Measurements from ENCODE around the gene DPH5.

DPH5 gene

DNA sequence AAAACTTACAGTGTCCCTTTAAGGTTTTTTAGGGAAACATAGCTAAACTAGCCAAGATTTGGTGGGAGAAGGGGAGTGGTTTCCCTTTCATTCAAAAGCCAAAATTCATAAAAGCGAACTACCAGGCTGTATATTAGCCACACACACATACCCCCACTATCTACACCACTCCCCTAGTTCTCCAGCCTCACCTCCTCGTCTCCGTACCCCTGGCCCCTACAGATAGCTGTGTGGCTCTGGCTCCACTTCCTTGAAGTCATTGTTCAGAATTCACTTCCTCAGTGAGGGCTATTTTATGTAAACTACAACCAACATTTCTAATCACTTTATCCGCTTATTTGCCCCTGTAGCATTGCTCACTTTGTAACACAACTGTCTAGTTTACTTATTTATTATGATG lies 5.3 kb upstream of the DPH5 start:
- no peak for DNase-seq (ENCODE audit: low read depth in 2 of 2)

DNA sequence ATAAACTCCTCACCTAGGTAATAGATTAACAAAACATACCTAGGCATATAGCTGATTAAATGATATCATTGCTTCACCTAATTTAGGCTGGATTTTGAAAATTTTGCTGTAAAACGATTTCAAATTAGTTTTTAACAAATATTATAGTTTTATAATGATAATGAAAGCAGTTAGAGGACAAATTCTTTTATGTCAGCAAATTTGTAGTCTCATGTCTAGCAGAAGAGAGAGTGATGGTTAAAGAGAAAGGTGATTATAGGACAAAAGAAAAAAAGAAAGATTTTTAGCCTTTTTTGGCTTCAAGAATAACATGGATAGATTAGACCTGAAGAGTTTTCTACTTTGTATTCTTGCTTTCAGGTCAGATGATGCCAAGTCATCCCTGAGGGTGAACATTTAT lies 3.6 kb upstream of the DPH5 start:
- DNase-seq (ENCODE audit: low read depth in 2 of 2): no peak

DNA sequence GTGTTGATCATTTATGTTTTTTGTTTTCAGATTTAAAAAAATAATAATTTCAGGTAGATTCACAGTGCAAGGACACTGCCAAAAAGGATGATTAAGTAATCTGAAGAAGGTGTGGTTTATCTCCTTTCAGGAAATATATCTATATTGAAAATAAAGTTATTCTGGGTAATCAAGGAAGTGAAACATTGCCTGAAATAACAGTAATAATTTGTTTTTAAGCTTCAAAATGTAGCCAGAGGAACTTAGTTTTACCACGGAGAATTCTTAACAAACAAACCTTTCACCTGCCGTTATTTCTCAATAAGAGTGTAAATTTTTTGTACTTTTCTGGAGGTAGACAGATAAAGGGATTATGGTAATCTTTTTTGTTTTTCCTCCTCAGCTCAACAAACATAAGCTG lies 2.9 kb upstream of the DPH5 start:
- no peak for DNase-seq (ENCODE audit: low read depth in 2 of 2)

DNA sequence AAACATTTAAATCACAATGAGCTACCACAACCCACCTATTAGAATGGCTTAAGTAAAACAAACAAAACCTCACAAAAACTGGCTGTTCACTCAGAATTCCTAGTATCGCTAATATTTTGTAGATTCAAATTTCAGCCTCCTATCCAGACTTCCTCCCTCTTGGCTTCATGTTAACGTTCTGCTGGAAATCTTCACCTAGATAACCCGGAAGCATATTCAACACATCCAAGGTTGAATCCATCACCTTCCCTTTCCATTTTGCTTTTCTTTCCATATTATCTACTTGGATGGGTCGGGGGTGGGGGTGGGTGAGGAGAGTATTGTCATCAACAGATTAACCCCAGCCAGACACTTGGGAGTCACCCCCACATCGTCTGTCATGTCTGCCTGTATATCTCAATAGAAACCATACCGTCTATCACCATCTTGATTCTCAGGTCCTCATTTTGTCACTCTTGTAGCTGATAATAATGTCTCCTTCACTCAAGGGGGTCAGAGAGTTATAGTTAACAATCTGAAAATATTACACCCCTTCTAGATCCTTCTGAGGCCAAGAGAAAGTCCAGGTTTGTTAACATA lies 1.7 kb upstream of the DPH5 start:
- no peak for DNase-seq (ENCODE audit: low read depth in 2 of 2)

DNA sequence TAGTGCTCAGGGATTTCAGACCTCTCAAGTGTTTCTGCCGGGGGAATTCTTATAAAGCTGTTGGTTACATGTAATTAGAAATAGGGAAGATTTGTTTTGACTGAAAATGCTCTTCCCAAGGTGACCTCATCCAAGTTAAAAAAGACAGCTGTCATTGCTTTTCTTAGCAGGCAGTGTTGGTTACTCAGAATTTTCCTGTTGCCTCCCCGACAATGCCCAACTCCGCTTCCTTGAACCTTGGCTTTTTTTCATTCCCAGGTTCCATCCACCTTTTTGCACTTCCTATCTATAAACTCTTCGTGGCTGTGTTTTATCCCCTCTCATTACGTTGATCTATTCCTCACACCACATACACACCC lies 825 bp upstream of the DPH5 start:
- DNase-seq (ENCODE audit: low read depth in 2 of 2): no peak

DNA sequence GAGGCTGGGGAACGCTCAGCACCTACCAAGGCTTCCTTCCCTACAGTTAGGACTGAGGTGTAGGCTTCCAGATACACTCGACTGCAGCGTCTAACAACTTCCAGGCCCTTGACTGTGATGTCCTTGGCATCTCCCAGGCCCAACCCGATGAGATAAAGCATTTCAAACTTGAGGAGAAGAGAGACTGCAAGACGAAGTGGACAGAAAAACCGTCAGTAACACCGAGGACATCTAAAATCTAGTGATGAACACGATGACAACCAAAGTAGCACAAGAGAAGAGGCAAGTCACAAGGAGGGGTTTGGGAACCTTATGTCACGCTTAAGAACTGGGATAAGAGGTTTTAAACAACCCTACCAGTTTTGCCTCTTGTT lies 314 bp downstream of the DPH5 start:
- DNase-seq (ENCODE audit: low read depth in 2 of 2): no peak

DNA sequence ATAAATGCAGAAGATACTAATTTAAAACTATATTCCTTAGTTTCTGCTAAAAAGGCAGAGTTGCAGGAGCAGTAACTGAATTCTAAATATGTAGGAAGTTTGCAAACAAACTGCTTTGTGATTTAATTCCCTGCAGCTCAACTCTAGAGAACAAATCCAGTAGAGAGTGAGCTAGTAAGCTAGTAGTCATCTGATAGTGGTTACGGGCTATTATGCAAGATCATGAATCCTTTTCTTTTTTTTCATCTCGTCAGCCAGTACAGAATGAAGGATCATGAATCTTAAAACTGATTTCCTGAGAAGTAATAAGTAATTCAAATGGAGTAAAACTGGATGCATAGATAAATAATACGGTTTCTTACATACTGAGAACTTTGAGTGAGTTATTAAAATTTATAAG lies 3.3 kb downstream of the DPH5 start:
- no peak for DNase-seq (ENCODE audit: low read depth in 2 of 2)

DNA sequence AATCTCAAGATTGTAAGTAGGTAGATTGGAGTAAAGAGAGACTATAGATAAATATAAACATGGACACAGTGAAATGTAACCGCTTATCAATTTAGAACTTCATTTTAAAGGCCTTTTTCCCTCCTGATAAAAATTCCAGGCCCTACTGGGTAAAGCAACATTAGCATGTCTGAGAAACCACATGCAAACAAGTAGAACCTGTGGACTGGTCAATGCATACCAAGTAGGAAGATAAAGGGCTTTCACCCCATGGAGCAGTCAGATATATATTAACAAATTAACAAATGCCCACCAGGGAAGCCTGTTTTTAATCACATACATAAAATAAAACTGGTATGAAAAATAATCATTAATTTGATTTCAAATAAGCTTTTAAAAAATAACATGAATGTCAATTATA lies 8.1 kb downstream of the DPH5 start:
- no peak for DNase-seq (ENCODE audit: low read depth in 2 of 2)

DNA sequence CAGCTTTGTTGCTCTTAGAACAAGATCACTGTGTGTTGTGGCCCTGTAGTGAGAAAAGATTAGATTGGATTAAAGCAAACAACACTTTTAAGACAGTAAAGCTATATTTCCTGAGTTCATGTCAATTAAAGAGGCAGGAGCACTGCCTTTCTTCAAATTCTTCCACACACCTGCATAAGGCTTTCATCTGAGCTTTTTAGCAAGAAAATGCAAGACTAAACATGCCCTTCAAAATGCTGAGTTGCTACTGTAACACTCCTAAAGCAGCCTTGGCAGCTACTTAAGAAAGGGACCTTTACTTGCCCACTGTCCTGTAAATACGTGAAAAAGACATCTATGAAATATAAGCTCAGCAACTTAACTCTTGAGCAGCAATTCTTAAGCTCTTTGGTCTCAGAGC lies 11.8 kb downstream of the DPH5 start:
- DNase-seq (ENCODE audit: low read depth in 2 of 2): no peak

DNA sequence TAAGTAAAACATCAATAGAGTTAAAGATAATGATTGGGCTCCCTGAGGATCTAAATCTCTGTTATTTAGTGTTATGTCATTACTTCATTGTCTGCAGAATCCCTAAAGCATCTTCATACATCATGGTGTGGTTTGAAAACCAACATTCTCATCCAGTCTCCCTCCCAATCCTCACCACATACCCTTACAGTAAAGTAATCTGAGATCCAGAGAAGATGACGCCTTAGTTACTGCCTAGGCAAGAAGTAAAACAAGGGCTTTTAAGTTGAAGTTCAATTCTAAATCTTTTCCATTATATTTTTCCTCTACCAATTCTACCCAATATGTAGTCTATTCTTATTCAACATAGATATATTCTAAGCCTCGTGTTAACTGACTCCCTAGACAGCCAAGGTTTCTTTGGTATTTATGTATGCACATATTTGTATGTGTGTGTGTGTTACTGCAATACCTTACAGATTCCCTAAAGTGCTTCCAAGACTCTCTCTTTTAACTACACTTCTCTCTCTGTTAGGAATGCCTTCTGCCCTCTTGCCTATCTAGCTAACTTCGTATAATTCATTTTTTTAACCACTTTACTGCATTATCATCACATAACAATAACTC lies 17.3 kb downstream of the DPH5 start:
- no peak for DNase-seq (ENCODE audit: low read depth in 2 of 2)

DNA sequence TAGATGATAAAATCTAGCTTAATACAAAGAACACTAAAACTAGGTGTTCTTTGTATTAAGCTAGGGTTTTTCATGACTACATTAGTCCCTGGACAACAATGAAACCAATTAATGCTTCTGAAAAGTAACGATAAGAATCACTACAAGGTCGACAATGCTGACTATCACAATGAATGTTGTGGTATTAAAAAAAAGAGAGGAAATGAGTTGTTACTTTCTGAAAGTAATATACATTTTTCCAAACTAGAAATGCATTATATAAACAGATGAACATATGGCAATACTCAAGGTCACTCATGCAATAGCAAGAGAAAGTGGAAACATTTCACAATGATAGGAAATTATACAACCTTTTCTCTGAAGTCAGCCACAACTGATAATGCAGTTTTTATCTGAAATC lies 19.0 kb downstream of the DPH5 start:
- DNase-seq (ENCODE audit: low read depth in 2 of 2): no peak

DNA sequence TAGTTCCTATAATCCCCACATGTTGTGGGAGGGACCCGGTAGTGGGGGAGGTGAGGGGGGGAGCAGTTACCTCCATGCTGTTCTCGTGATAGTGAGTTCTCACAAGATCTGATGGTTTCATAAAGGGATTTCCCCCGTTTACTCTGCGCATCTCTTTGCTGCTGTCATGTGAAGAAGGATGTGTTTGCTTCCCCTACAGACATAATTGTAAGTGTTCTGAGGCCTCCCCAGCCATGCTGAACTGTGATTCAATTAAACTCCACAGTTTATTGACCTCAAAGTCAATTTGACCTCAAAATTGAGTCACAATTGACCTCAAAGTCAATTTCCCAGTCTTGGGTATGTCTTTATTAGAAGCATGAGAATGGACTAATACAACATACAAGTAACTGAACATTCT lies 19.7 kb downstream of the DPH5 start:
- no peak for DNase-seq (ENCODE audit: low read depth in 2 of 2)

DNA sequence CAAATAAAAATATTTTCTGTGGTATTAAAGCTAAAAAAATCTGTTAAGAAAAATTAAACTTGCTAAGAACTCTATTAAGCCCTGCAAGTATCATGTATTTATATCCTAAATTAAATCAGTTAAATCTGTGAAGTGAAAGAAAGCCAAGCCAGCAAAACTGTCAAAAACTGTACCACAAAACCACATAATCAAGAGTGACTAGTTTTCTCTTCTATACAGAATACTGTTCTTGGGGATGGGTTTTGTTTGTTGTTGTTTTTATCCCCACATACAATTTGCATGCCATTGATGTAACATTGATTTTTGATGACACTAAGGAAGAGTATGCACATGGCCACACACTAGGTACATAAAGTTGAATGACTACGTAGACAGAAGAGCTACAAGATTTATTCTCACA lies 20.4 kb downstream of the DPH5 start:
- DNase-seq (ENCODE audit: low read depth in 2 of 2): no peak

DNA sequence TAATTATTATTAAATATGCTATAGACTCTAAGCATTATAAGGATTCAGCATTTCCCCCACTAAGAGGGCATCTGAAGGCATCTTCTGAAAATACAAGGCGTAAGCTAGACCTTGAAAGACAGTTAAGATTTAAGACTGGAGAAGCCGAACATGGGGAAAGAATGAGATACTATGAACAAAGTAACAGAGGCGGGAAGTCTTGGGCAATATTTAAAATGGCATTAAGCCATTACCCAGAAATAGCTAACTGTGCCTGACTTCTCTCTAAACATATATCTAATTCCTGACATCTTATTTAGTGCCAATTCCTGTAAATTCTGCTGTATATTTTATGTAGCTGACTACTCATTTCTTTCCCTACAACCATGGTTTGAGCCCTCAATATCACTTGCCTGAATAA lies 20.9 kb downstream of the DPH5 start:
- no peak for DNase-seq (ENCODE audit: low read depth in 2 of 2)

DNA sequence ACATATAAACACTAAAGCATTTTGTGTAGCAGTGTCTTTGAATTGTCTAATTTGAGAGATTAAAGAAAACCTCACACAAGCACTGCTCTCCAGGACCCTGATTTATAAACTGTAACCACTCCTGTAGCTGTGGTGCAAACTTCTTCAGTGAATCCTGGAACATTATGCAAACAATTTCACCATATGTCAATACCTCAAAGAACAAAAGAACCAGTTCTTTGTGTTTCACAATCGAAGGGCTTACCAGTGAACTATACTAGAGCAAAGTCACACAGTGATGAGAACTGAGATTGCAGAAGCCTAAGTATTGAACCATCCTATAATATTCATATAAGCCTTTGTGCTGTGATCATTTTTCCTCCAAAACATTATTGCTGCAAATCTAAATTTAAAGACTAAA lies 21.5 kb downstream of the DPH5 start:
- no peak for DNase-seq (ENCODE audit: low read depth in 2 of 2)

DNA sequence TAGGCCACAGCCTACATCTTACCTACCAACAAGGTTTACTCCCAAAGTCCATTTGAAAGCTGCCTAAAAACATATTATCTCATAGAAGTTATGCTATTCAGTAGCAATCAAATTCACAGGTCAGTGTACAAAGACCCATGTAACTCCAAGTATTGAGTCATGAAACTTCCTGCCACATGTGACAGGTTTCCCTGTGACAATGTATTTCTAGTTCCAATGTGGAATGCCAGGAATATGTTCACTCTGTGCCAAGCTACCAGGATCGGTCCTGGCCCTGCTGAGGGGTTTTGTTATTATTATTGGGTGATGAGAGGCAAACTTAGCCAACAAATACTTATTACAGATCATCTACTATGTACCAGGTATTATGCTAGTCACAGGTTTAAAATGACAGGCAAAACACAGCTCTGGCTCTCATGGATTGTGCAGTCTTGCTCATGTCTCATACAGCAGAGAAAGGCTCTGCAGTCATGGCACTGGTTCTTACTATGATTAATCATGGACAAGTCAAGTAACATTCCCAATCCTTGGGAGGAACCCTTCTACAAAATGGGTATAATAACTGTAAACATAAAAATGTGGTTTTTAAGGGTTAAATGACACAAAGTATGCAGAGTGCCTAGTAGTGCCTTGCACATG lies 22.5 kb downstream of the DPH5 start:
- DNase-seq (ENCODE audit: low read depth in 2 of 2): no peak

DNA sequence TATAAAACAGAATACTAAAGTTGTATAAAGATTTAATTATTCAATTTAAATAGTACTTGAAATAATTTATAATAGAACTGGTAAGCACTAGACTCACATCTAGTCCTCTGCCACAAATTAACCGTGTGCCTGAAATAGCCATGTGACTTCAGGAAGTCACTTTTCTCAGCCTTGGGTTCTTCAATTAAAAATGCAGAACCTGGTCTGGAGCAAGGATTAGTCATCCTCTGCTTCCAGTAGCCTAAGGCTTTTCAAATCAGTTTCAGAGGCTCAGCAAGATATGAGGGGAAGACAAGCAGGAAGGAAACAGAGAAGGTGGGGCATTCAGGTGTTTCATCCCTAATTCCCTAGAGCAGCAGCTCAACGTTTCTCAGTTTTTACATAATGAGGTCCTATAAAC lies 23.0 kb downstream of the DPH5 start:
- DNase-seq (ENCODE audit: low read depth in 2 of 2): no peak

DNA sequence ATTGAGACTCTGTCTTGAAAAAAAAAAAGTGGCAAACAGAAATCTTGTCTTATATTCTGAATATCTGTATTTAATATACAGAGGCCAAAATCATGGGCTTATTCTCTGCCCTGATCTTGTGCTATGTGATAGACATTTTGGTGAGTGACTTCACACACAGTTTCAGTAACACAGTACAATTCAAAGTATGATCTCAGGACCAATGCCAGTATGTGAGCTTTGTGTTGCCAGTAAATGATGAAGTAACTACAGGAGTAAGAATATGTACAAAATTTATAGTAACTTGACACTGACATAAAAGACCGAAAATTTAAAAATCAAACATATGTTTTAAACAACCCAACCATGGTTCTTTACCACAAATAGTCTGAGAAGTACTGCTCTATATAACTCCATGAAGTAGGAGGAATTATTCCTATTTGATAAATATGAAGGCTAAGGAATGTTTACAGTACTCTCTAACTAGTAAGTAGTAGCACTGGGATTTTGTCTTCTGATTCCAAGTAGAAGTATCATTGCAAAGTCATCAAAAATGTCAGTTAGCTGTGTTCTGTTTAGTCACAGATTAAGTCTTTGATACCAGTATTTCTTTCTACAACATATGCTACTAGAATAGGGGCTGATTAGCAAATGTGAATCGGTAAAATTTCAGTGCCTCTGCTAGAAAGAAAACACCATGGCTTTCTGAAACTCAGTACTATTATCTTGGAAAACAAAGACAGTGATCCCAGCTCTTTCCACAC lies 25.3 kb downstream of the DPH5 start:
- no peak for DNase-seq (ENCODE audit: low read depth in 2 of 2)

DNA sequence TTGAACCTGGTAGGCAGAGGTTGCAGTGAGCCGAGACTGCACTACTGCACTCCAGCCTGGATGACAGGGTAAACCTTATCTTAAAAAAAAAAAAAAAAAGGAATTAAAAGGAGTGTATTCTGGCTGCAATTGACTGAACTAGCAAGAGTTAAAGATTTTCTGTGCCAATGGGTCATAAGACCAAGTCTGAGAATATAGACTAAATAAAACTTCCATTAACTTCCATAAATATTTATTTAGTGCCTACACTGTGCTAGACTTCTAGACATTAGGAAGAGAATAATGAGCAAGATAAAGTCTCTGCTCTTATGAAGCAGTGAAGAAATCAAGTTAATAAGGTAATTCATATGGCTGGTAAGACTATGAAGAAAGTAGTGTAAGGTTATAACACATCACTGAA lies 27.2 kb downstream of the DPH5 start:
- no peak for DNase-seq (ENCODE audit: low read depth in 2 of 2)

DNA sequence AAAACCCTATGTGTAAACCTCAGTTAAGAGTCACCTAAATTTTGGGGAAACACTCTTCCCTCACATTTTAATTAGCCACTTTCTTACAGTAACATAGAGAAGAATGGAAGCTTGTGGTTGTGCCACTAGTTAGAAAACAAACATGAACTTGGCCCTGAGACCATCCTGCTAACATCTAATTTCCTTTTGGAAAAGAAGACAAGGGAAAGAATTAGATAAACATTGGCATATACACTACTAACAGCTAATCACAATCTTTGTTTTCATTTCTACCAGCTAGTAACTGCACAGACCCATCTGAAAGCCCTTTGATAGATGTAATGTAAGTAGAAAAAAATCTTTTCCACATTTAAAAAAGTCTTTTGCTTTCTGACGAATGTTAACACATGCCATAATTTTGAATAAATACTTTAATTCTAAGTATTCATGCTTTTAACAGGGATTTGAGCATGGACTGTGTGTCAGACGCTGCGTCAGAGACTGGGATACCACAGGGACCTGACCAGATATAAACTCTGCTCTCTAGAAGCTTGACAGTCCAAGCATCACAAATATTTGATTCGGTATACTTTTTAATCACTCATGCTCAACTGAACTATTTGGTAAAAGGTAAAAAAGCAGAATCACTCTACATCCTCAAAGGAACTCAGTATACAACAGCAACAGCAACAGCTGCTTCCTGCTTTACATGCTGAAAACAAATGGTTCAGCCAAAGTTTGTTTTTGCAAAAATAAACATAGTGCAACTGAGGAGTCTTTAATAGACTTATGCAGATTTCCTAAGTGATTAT lies 30.2 kb downstream of the DPH5 start:
- DNase-seq (ENCODE audit: low read depth in 2 of 2): no peak

DNA sequence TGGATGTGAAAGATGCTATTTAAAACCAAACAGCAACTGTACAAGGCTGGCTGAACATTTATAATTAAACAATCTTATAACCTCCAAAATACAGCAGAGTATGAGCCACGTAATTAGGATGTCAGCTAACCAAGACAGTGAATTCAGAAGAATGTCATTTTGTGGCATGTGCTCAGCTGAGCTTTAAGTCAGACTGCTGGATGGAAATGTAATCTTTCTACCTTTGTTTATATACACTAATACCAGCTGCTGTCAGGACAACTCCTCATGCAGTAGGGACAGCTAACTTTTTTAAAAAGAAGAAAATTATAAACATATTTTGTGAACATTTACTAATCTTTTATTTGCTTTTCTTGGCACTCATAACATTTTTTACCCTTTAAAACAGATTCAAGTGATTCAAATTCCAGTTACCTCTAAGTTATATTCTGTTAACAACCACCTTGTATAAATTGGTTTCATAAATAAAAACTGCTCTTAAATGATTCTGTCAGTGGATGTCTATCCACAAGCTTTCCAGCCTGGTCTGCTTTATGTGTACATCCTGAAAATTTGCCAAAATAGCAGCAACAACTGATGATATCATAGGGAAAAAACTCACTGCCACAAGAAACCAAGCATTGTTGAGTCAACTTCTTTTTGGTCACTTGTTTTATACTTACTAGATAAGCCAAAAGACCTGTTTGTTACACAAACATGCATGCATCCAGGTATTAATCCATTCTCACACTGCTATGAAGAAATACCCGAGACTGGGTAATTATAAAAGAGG lies 36.1 kb downstream of the DPH5 start:
- no peak for DNase-seq (ENCODE audit: low read depth in 2 of 2)

DNA sequence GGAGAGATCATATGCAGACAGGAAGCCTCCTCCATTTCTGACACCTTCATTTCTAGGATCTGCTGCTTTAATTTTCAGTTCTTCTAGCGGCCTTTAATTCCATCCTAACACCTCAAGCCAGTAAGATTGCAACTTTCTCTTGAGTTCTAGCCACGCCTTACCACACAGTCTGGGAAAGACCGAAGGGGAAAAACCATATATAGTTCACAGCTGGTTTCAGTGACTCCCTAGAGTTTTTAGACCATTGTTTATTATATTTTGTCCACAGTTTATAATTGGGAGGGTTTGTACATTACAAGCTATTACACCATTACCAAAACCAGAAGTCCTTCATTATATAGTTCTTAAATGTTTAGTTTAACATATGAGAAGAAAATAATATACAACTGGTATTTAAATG lies 37.5 kb downstream of the DPH5 start:
- DNase-seq (ENCODE audit: low read depth in 2 of 2): no peak

Measured in activated CD8-positive, alpha-beta memory T cell treated with anti-CD3 and anti-CD28 coated beads for 4 hours (primary cell).